Omental fat pad (tissue), 4 donors: ENCODE measurements around the gene ARAF. TPM values are rescaled to one million over a fixed set of nuclear protein-coding genes. Genes with fewer than 3 reads are reported as not detected.

Source experiments
- ATAC-seq: fragments of 150-250 bp; one replicate; pipeline ENCODE4 v1.9.1; 2016; ENCODE audit warnings: mild to moderate bottlenecking, moderate library complexity; ENCODE audit not compliant: low FRiP score
- DNase-seq: peaks from one replicate; pipeline ENCODE4 v3.0.0-alpha.2; 2019; ENCODE audit warnings: low spot score
- CTCF ChIP-seq, 3 donors: fragments of 450-650 bp; IDR thresholded peaks; one replicate each; pipeline ENCODE4 v1.5.1; 2016 to 2017; ENCODE audit warnings: antibody characterized with exemption in 3 of 3, mild to moderate bottlenecking in 3 of 3, moderate library complexity in 2 of 3
- total RNA-seq, 4 donors: library from RNA; depleted of rRNA; stranded (reverse); fragments of >200 nt; gene quantifications; one replicate each; pipeline ENCODE4 v1.1.0, GENCODE V29; 2016

Gene ARAF
- total RNA-seq, 4 donors from 2014 or later: 31.2 to 43.8 (median 38.9) TPM

GRCh38 chrX:47573341-47574075 lies 12.5 kb downstream of the ARAF start:
- ATAC-seq (peak; percentile 78), DNase-seq (no peak)
- TF ChIP-seq CTCF (IDR thresholded peaks at IDR 0.05): no peak

- no peak for DNase-seq
- no peak for TF ChIP-seq CTCF (IDR thresholded peaks at IDR 0.05)
- no peak for ATAC-seq
Measured at GRCh38 chrX:47574076-47574546, 13.1 kb downstream of the ARAF start.

GRCh38 chrX:47574547-47575301 lies 13.7 kb downstream of the ARAF start:
- no peak for TF ChIP-seq CTCF (IDR thresholded peaks at IDR 0.05)
- ATAC-seq: no peak
- DNase-seq: no peak

- ATAC-seq (no peak), DNase-seq (no peak)
- TF ChIP-seq CTCF (IDR thresholded peaks at IDR 0.05): no peak
Measured at GRCh38 chrX:47576021-47576898, 15.3 kb downstream of the ARAF start.

- DNase-seq (no peak), ATAC-seq (peak; percentile 18)
- TF ChIP-seq CTCF (IDR thresholded peaks at IDR 0.05): no peak
Measured at GRCh38 chrX:47577424-47577823, 16.4 kb downstream of the ARAF start.

- no peak for TF ChIP-seq CTCF (IDR thresholded peaks at IDR 0.05)
- DNase-seq: no peak
- no peak for ATAC-seq
Measured at GRCh38 chrX:47577901-47578300, 16.9 kb downstream of the ARAF start.
